GM19468 (cell line): ENCODE results near the gene BTN1A1.

Source experiments
- ATAC-seq: cut with Tn5 transposase; IDR thresholded peaks from one replicate; pipeline ENCODE4 v1.9.1; 2021; ENCODE audit warnings: mild to moderate bottlenecking, moderate library complexity, moderate number of reproducible peaks; ENCODE audit not compliant: unreplicated experiment; ENCODE audit errors: extremely low read depth

The BTN1A1 gene

DNA sequence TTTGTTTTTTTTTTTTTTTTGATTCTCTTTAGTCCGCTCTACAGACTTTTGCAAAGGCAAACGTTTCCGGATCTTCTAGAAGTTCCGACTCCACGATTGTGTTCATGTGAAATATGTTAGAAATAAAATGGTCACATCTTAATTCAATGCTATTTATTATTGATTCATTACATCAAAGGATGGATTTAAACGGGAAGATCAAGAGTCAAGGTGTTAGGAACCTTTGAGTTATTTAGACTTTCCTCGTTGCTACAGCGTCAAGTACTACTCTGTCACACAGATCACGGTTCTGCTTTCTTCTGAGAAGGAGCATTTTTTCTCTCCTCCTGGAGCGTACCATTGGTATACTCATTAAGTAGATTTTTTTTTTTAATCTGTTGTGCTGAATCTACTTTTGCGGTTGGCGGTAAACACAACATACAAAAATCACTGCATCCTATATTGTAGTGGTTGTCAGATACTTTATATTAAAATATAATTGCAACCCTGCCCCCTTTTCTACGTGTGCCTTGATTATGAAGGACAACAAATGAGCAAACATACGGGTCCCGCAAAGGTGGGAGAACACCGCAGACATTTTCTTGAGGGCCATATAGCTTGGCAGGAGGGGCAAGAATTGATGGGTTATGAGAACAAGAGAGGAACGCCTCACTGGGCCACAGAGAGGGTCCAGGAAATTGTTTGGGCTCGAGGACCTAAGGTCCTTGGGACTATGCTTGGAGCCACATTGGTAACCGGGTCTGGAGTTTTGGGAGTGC is 55.6 kb downstream of the BTN1A1 start:
- no peak for ATAC-seq

DNA sequence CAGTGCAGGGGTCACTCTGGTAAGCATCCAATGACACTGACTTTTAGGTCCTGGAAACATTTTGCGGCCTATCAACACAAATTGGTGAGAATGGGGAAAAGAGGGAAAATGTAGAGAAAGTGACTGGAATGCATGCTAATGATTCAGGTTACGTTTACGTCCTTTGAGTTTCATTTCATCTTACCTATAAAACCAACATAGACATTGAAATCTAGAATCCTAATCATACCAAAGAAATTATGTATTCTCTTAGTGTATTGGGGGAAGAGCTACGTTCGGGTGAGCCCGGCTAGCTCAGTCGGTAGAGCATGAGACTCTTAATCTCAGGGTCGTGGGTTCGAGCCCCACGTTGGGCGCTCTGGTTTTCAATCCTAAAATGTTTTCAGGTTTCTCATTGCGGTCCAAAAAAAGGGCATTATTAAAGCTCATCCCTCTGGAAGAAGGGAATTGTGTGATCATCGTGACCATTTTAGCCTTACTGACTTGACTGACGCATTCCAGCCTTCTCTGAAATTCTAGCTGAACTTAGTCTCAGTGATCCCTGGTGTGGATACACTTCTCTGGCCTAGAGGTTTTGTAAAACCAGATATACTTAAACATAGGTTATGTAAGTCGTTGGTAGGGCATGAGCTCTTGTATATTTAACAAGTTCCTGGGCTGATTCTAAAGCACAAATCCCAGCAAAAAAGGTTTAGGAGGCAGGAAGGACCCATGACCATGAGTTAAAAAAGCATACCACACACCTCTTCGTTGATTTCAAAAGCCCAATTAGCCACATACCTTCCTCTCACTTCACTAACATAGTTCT is 56.4 kb downstream of the BTN1A1 start:
- no peak for ATAC-seq
